ENCODE measurements around the gene METTL14. TPM values are rescaled to one million over a fixed set of nuclear protein-coding genes. Genes with fewer than 3 reads are reported as not detected.
"Not testable (repeated sequence)": the region's sequence is repeated elsewhere in the genome, so short reads cannot be mapped to it uniquely, and the experiment has no call there.

The METTL14 gene
- total RNA-seq: 36.7 TPM
- 17.2 TPM for polyA plus RNA-seq
- long read RNA-seq, donor 1: 0 reads
- long read RNA-seq, donor 2: 0 reads
- long read RNA-seq, donor 3, full-length matches to known transcripts: 8 of 8 reads
- long read RNA-seq, donor 3, partial matches to known transcripts: 0 of 8 reads
- long read RNA-seq, donor 3, other reads (novel, unspliced or antisense): 0 of 8 reads
- long read RNA-seq, donor 4, full-length matches to known transcripts: 4 of 9 reads
- long read RNA-seq, donor 4, partial matches to known transcripts: 5 of 9 reads
- long read RNA-seq, donor 4, other reads (novel, unspliced or antisense): 0 of 9 reads
- long read RNA-seq, donor 5, full-length matches to known transcripts: 6 of 113 reads
- long read RNA-seq, donor 5, partial matches to known transcripts: 107 of 113 reads
- long read RNA-seq, donor 5, other reads (novel, unspliced or antisense): 0 of 113 reads
- long read RNA-seq, donor 6, full-length matches to known transcripts: 4 of 4 reads
- long read RNA-seq, donor 6, partial matches to known transcripts: 0 of 4 reads
- long read RNA-seq, donor 6, other reads (novel, unspliced or antisense): 0 of 4 reads
- long read RNA-seq, donor 7, full-length matches to known transcripts: 10 of 10 reads
- long read RNA-seq, donor 7, partial matches to known transcripts: 0 of 10 reads
- long read RNA-seq, donor 7, other reads (novel, unspliced or antisense): 0 of 10 reads
- long read RNA-seq, donor 8, full-length matches to known transcripts: 2 of 2 reads
- long read RNA-seq, donor 8, partial matches to known transcripts: 0 of 2 reads
- long read RNA-seq, donor 8, other reads (novel, unspliced or antisense): 0 of 2 reads
- long read RNA-seq, donor 9, full-length matches to known transcripts: 3 of 17 reads
- long read RNA-seq, donor 9, partial matches to known transcripts: 14 of 17 reads
- long read RNA-seq, donor 9, other reads (novel, unspliced or antisense): 0 of 17 reads
- long read RNA-seq, donor 10, full-length matches to known transcripts: 2 of 8 reads
- long read RNA-seq, donor 10, partial matches to known transcripts: 6 of 8 reads
- long read RNA-seq, donor 10, other reads (novel, unspliced or antisense): 0 of 8 reads

DNA sequence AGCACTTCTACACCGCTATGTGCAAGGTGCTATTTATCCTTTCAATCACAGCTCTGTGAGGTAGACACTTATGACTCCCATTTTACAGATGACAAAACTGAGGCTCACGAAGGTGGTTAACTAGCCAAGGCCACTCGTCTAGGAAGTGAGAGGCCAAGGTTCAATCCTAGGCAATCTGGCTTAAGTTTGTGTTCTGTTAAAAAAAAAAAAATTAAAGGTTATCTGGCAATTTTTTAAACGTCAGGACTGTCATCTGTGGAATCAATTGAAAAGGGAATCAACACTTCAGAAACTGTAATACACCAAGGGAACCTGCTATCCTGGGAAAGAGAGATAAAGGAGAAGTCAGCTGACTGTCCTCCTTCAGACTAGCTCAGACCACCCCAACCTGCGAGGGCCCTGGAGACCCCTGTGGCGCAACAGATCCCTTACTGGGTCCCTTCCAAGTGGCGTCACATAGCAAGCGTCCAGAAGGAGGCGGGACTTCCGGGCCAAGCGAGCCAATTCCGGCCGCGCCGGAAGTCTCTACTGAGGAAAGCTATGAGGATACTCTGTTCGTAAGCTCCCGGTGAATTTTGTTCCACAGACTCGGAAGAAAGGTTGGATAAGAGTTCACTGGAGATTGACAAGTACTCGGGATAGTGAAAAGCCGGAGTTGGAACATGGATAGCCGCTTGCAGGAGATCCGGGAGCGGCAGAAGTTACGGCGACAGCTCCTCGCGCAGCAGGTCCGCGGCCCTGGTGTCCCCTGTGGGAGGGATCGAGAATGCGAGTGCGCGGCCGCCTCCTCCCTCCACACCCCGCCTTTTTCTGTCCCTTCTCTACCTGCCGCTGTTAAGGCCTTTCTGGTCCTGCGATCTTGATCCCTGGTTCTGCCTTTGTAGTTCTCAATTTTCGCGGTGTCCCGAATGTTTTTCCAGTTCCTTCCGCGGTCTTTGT, at the start of gene METTL14:
TSS of gene METTL14 (plus strand) at position 520 of the 939 bp plus-strand sequence. CDS start at position 663, 143 bp downstream.
- peaks cover 2 to 4% of the 10 kb centered on the region in 2 donors for H3K4me1 ChIP-seq (ENCODE audit: control insufficient read depth in 2 of 2, insufficient read depth in 2 of 2, low read length in 2 of 2)
- H3K36me3 ChIP-seq (ENCODE audit: control insufficient read depth in 2 of 2, insufficient read depth in 2 of 2, low read length in 1 of 2): peaks cover 11 to 18% of the 10 kb centered on the region in 2 donors
- no peaks in the 10 kb centered on the region for H3K27me3 ChIP-seq (ENCODE audit: control insufficient read depth in 2 of 2, insufficient read depth in 1 of 2, low read length in 1 of 2)
- H3K4me3 ChIP-seq (ENCODE audit: low read length in 2 of 2): peak within 1 kb of the TSS; percentile 61 to 84
- DNase-seq (ENCODE audit: low read depth in 6 of 9, low spot score in 9 of 9): peak; percentile 77 to 95 (median 88)
- peak within 1 kb of the TSS; percentile 64 to 84 for H3K27ac ChIP-seq (ENCODE audit: low read depth in 1 of 2, low read length in 1 of 2)
- WGBS: 6% methylated on average over 42 of the region's 42 CpGs
- no peaks in the 10 kb centered on the region for H3K9me3 ChIP-seq (ENCODE audit: control insufficient read depth in 2 of 2, insufficient read depth in 1 of 2, low read length in 1 of 2)

DNA sequence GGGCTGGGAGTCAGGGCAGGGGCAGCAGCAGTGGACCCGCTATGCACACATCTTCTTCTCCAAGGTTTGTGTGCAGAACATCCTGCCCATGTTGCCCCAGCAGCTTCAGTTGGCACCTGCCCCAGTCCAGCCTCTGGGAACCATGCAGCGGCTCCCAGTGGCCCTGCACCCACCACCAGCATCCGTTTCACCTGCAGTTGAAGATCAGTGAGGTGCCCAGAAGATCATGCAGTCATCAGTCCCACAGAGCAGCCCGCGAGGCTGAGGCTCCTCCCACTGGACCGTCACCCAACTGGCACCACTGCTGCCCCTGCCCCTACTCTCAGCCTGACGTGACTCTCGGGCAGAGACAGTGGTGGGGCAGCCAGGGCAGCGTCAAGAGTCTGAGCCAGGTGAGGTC, 49.1 kb upstream of the METTL14 start:
- not testable (repeated sequence) for H3K9me3 ChIP-seq (ENCODE audit: control insufficient read depth in 2 of 2, insufficient read depth in 1 of 2, low read length in 1 of 2); H3K27me3 ChIP-seq (ENCODE audit: control insufficient read depth in 2 of 2, insufficient read depth in 1 of 2, low read length in 1 of 2); H3K4me3 ChIP-seq (ENCODE audit: low read length in 2 of 2); H3K4me1 ChIP-seq (ENCODE audit: control insufficient read depth in 2 of 2, insufficient read depth in 2 of 2, low read length in 2 of 2); DNase-seq (ENCODE audit: low read depth in 6 of 9, low spot score in 9 of 9); H3K27ac ChIP-seq (ENCODE audit: low read depth in 1 of 2, low read length in 1 of 2)
- WGBS: 95% methylated on average over 8 of the region's 9 CpGs
- peaks cover 8 to 18% of the 10 kb centered on the region in 2 donors for H3K36me3 ChIP-seq (ENCODE audit: control insufficient read depth in 2 of 2, insufficient read depth in 2 of 2, low read length in 1 of 2)

DNA sequence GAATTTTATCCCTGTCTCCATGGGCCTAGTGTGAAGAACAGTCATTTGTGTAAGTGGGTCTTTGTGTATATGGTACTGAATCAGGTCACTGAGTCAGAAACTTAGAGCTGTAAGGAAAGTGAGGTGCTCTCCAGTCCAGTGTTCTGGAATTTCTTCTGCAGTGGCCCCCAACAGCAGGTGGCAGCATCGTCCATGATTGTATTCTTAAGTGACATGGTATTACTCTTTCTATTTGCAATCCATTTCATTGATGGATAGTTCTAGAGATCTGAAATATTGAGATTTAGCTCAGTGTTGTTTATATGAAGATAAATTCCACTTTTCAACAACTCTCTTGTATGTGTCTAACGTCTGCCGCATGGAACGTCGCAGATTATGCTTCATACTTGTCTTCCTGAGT, 20.5 kb upstream of the METTL14 start:
- 73% methylated on average over 5 of the region's 5 CpGs for WGBS
- DNase-seq (ENCODE audit: low read depth in 6 of 9, low spot score in 9 of 9); H3K9me3 ChIP-seq (ENCODE audit: control insufficient read depth in 2 of 2, insufficient read depth in 1 of 2, low read length in 1 of 2); H3K27ac ChIP-seq (ENCODE audit: low read depth in 1 of 2, low read length in 1 of 2); H3K36me3 ChIP-seq (ENCODE audit: control insufficient read depth in 2 of 2, insufficient read depth in 2 of 2, low read length in 1 of 2); H3K4me1 ChIP-seq (ENCODE audit: control insufficient read depth in 2 of 2, insufficient read depth in 2 of 2, low read length in 2 of 2); H3K4me3 ChIP-seq (ENCODE audit: low read length in 2 of 2); H3K27me3 ChIP-seq (ENCODE audit: control insufficient read depth in 2 of 2, insufficient read depth in 1 of 2, low read length in 1 of 2): not testable (repeated sequence)

DNA sequence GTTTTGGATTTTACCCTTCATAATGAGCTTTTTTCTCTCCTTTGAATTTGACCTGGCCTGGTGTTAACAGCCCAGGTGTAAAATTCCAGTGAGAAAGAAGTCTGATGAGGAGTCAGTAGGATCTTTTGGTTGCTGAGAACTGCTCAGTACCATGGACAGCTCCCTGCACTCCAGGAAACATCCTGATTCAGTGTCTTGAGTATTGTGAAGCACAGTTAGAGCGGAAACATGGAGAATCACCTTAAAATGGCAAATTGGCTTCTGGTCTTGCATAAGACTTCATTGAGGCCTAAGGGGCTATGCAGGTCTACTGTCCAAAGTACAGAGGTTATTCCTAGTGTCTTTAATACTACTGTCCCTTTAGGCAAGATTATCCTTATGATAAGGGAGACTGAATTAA, 16.0 kb upstream of the METTL14 start:
- H3K4me3 ChIP-seq (ENCODE audit: low read length in 2 of 2); H3K27me3 ChIP-seq (ENCODE audit: control insufficient read depth in 2 of 2, insufficient read depth in 1 of 2, low read length in 1 of 2); H3K27ac ChIP-seq (ENCODE audit: low read depth in 1 of 2, low read length in 1 of 2); H3K9me3 ChIP-seq (ENCODE audit: control insufficient read depth in 2 of 2, insufficient read depth in 1 of 2, low read length in 1 of 2); H3K4me1 ChIP-seq (ENCODE audit: control insufficient read depth in 2 of 2, insufficient read depth in 2 of 2, low read length in 2 of 2); H3K36me3 ChIP-seq (ENCODE audit: control insufficient read depth in 2 of 2, insufficient read depth in 2 of 2, low read length in 1 of 2): not testable (repeated sequence)
- DNase-seq (ENCODE audit: low read depth in 6 of 9, low spot score in 9 of 9): peak in 8 of 9 donors; percentile 38 to 74 (median 58)
- WGBS: 58% methylated on average over 1 of the region's 1 CpG

DNA sequence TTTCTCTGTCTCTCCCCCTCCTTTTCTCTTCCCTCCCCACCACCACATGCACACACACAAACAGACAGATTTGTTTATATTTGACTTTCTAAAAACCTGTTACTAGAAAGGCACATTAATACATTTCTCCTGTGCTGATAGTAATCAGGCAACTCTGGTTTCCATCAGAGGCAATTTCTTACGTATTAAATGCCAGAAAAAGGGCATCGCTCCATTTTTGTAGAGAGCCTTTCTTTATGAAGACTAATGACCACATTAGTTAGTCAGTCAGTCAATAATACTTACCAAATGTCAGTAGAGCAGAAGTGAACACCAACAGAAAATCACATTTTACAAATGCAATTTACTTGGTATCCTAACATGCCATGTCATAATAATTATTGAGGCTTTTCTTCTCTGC, 14.2 kb upstream of the METTL14 start:
- not testable (repeated sequence) for H3K4me1 ChIP-seq (ENCODE audit: control insufficient read depth in 2 of 2, insufficient read depth in 2 of 2, low read length in 2 of 2); H3K27me3 ChIP-seq (ENCODE audit: control insufficient read depth in 2 of 2, insufficient read depth in 1 of 2, low read length in 1 of 2); H3K27ac ChIP-seq (ENCODE audit: low read depth in 1 of 2, low read length in 1 of 2); H3K9me3 ChIP-seq (ENCODE audit: control insufficient read depth in 2 of 2, insufficient read depth in 1 of 2, low read length in 1 of 2); H3K4me3 ChIP-seq (ENCODE audit: low read length in 2 of 2); DNase-seq (ENCODE audit: low read depth in 6 of 9, low spot score in 9 of 9); H3K36me3 ChIP-seq (ENCODE audit: control insufficient read depth in 2 of 2, insufficient read depth in 2 of 2, low read length in 1 of 2)
- 93% methylated on average over 2 of the region's 2 CpGs for WGBS

DNA sequence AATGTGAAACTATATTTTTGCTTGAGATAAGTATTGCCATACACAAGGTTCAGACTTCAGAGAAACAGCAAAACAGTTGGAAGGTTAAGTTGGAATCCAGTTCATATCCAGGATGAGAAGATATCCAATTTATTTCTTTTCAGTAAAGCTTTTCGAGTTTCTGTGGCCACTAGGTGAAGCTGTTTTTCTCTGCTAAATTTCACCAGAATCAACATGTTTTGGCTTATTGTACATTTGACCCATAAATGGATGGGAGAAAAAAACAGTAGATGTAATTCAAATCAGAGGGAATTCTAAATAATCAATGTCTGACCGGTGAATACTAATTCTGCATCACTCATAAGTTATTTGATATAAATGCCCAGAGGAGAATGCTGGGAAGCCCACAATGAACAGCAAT, 9.1 kb upstream of the METTL14 start:
- no peak for DNase-seq (ENCODE audit: low read depth in 6 of 9, low spot score in 9 of 9)
- H3K9me3 ChIP-seq (ENCODE audit: control insufficient read depth in 2 of 2, insufficient read depth in 1 of 2, low read length in 1 of 2): no peaks in the 10 kb centered on the region
- H3K27ac ChIP-seq (ENCODE audit: low read depth in 1 of 2, low read length in 1 of 2): no peak overlapping the region
- no peaks in the 10 kb centered on the region for H3K36me3 ChIP-seq (ENCODE audit: control insufficient read depth in 2 of 2, insufficient read depth in 2 of 2, low read length in 1 of 2)
- H3K4me3 ChIP-seq (ENCODE audit: low read length in 2 of 2): no peak overlapping the region
- H3K27me3 ChIP-seq (ENCODE audit: control insufficient read depth in 2 of 2, insufficient read depth in 1 of 2, low read length in 1 of 2): no peaks in the 10 kb centered on the region
- 93% methylated on average over 2 of the region's 2 CpGs for WGBS
- no peaks in the 10 kb centered on the region for H3K4me1 ChIP-seq (ENCODE audit: control insufficient read depth in 2 of 2, insufficient read depth in 2 of 2, low read length in 2 of 2)

DNA sequence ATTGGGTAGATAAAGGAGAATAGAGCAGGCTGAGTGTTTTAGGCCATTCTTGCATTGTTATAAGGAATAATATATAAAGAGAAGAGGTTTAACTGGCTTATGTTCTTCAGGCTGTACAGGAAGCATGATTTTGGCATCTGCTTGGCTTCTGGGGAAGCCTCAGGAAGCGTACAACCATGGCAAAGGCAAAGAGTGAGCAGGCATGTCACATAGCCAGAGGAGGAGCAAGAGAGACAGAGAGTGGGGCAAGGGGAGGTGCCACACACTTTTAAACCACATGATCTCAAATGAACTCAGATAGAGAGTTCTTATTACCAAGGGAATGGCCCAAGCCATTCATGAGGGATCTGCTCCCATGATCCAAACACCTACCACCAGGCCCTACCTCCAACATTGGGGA, 4.4 kb upstream of the METTL14 start:
- H3K36me3 ChIP-seq (ENCODE audit: control insufficient read depth in 2 of 2, insufficient read depth in 2 of 2, low read length in 1 of 2): no peaks in the 10 kb centered on the region
- H3K9me3 ChIP-seq (ENCODE audit: control insufficient read depth in 2 of 2, insufficient read depth in 1 of 2, low read length in 1 of 2): no peaks in the 10 kb centered on the region
- no peak for DNase-seq (ENCODE audit: low read depth in 6 of 9, low spot score in 9 of 9)
- no peaks in the 10 kb centered on the region for H3K4me1 ChIP-seq (ENCODE audit: control insufficient read depth in 2 of 2, insufficient read depth in 2 of 2, low read length in 2 of 2)
- no peak overlapping the region for H3K4me3 ChIP-seq (ENCODE audit: low read length in 2 of 2)
- 85% methylated on average over 1 of the region's 1 CpG for WGBS
- H3K27me3 ChIP-seq (ENCODE audit: control insufficient read depth in 2 of 2, insufficient read depth in 1 of 2, low read length in 1 of 2): no peaks in the 10 kb centered on the region
- no peak overlapping the region for H3K27ac ChIP-seq (ENCODE audit: low read depth in 1 of 2, low read length in 1 of 2)

DNA sequence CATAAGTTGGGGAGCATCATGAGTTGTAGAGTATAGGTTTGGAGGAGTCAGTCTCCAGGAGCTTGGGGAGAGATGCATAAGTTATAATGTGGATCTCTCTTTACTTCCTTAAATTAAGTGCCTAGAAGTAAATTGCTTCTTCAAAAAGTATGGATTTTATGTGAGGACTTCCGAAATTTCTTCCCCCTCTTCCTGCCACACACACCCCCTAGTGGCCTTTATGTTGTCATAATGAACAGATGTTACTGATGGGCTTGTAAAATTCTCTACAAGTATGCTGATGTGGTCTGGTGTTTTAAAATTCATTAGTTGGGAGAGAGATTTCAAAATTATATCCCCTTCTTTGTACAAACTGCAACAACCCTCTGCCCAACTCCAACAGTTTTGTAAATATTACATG, 2.3 kb upstream of the METTL14 start:
- 35% methylated on average over 1 of the region's 1 CpG for WGBS
- no peaks in the 10 kb centered on the region for H3K27me3 ChIP-seq (ENCODE audit: control insufficient read depth in 2 of 2, insufficient read depth in 1 of 2, low read length in 1 of 2)
- no peak overlapping the region for H3K27ac ChIP-seq (ENCODE audit: low read depth in 1 of 2, low read length in 1 of 2)
- no peaks in the 10 kb centered on the region for H3K9me3 ChIP-seq (ENCODE audit: control insufficient read depth in 2 of 2, insufficient read depth in 1 of 2, low read length in 1 of 2)
- H3K4me3 ChIP-seq (ENCODE audit: low read length in 2 of 2): no peak overlapping the region
- DNase-seq (ENCODE audit: low read depth in 6 of 9, low spot score in 9 of 9): no peak
- peaks cover 2 to 3% of the 10 kb centered on the region in 2 donors for H3K36me3 ChIP-seq (ENCODE audit: control insufficient read depth in 2 of 2, insufficient read depth in 2 of 2, low read length in 1 of 2)
- H3K4me1 ChIP-seq (ENCODE audit: control insufficient read depth in 2 of 2, insufficient read depth in 2 of 2, low read length in 2 of 2): peaks cover 2 to 4% of the 10 kb centered on the region in 2 donors
